Glutamatergic neuron (in vitro differentiated cells): ENCODE data around the gene LRRC10. TPM values are rescaled to one million over a fixed set of nuclear protein-coding genes. Genes with fewer than 3 reads are reported as not detected.

Experiments
- DNase-seq: peaks from one replicate; pipeline ENCODE4 v3.0.0; 2022
- H3K27ac Mint-ChIP-seq: one replicate; pipeline ENCODE4 v1.8.0; 2020; ENCODE audit warnings: mild to moderate bottlenecking, mixed read lengths, inconsistent platforms; ENCODE audit not compliant: unreplicated experiment
- H3K27me3 Mint-ChIP-seq: one replicate; pipeline ENCODE4 v1.8.0; 2020; ENCODE audit warnings: mild to moderate bottlenecking, moderate library complexity, mixed read lengths, inconsistent platforms; ENCODE audit not compliant: unreplicated experiment
- H3K36me3 Mint-ChIP-seq: one replicate; pipeline ENCODE4 v1.8.0; 2020; ENCODE audit warnings: mild to moderate bottlenecking, mixed read lengths, inconsistent platforms; ENCODE audit not compliant: unreplicated experiment
- H3K4me1 Mint-ChIP-seq: one replicate; pipeline ENCODE4 v1.8.0; 2020; ENCODE audit warnings: mild to moderate bottlenecking, low read depth, mixed read lengths, inconsistent platforms; ENCODE audit not compliant: unreplicated experiment
- H3K4me3 Mint-ChIP-seq: one replicate; pipeline ENCODE4 v1.8.0; 2020; ENCODE audit warnings: mild to moderate bottlenecking, mixed read lengths, inconsistent platforms; ENCODE audit not compliant: unreplicated experiment
- H3K9me3 Mint-ChIP-seq: one replicate; pipeline ENCODE4 v1.8.0; 2020; ENCODE audit warnings: mild to moderate bottlenecking, moderate library complexity, mixed read lengths, inconsistent platforms; ENCODE audit not compliant: unreplicated experiment
- CTCF ChIP-seq: fragments of 200-600 bp; sonication (generic); IDR thresholded peaks from one replicate; pipeline ENCODE4 v1.5.0; 2021; ENCODE audit not compliant: partially characterized antibody, unreplicated experiment
- microRNA-seq: library from miRNA; unstranded; fragments of <30 nt; microRNA quantifications from one replicate; pipeline ENCODE4, GENCODE V29; 2020; ENCODE audit not compliant: unreplicated experiment
- total RNA-seq: library from RNA; stranded (reverse); fragmentation: NEBNext Ultra II Directional; extraction: Animal tissue kit (Norgen Biotek cat#: 25700); gene quantifications from one replicate; pipeline ENCODE4 v1.2.1, GENCODE V29; 2021; ENCODE audit not compliant: unreplicated experiment

The LRRC10 gene
- total RNA-seq, 1 donor from 2014 or later = not detected

GRCh38 chr12:69566603-69567002 lies 44.1 kb downstream of the LRRC10 start:
- no peaks in the 10 kb centered on the region for H3K4me1 Mint-ChIP-seq
- no peak overlapping the region for H3K4me3 Mint-ChIP-seq
- no peaks in the 10 kb centered on the region for H3K27me3 Mint-ChIP-seq
- H3K27ac Mint-ChIP-seq = no peak overlapping the region
- no peak for TF ChIP-seq CTCF
- H3K9me3 Mint-ChIP-seq = no peaks in the 10 kb centered on the region
- no peaks in the 10 kb centered on the region for H3K36me3 Mint-ChIP-seq
- no peak for DNase-seq

- no peak overlapping the region for H3K27ac Mint-ChIP-seq
- no peaks in the 10 kb centered on the region for H3K9me3 Mint-ChIP-seq
- no peak overlapping the region for H3K4me3 Mint-ChIP-seq
- no peaks in the 10 kb centered on the region for H3K36me3 Mint-ChIP-seq
- no peaks in the 10 kb centered on the region for H3K4me1 Mint-ChIP-seq
- DNase-seq = no peak
- no peak for TF ChIP-seq CTCF
- no peaks in the 10 kb centered on the region for H3K27me3 Mint-ChIP-seq
Observed at GRCh38 chr12:69563166-69563762, 47.4 kb downstream of the LRRC10 start.

Small RNAs within 50 kb of the gene (microRNA-seq; reads per million reads assigned to microRNA genes)
- gene MIR3913-1 (not detected), gene MIR3913-2 (not detected)

Other genes with a start within 250 kb of the LRRC10 start
- 26.7 TPM for gene FRS2, start 140.5 kb downstream of the LRRC10 start, total RNA-seq
- gene CCT2, start 25.4 kb downstream of the LRRC10 start, total RNA-seq = 298 TPM
- not detected for gene BEST3, start 88.4 kb upstream of the LRRC10 start, total RNA-seq
- 18.2 TPM for gene RAB3IP, start 128.0 kb upstream of the LRRC10 start, total RNA-seq
- gene MYRFL, start 214.3 kb upstream of the LRRC10 start, total RNA-seq = not detected